Liver (tissue), 9 donors: ENCODE data around the gene C3orf22. TPM values are rescaled to one million over a fixed set of nuclear protein-coding genes. Genes with fewer than 3 reads are reported as not detected.

Source experiments
- DNase-seq: peaks from one replicate; pipeline ENCODE4 v3.0.0-alpha.2; 2017; ENCODE audit warnings: low spot score
- H3K27ac ChIP-seq, 2 donors: one replicate each; pipeline ENCODE4 v1.7.0; 2013; ENCODE audit warnings: inconsistent platforms in 2 of 2, low read length in 2 of 2, control low read depth in 1 of 2, low read depth in 1 of 2, mild to moderate bottlenecking in 1 of 2
- H3K27me3 ChIP-seq, 4 donors: one replicate each; pipeline versions ENCODE4 v1.6.1 to v1.7.0; 2013; ENCODE audit warnings: low read length in 3 of 4, inconsistent platforms in 1 of 4, mild to moderate bottlenecking in 1 of 4, moderate library complexity in 1 of 4; ENCODE audit not compliant: control insufficient read depth in 4 of 4, insufficient read depth in 4 of 4
- H3K36me3 ChIP-seq, 4 donors: one replicate each; pipeline versions ENCODE4 v1.6.1 to v1.7.0; 2013; ENCODE audit warnings: low read length in 3 of 4, mild to moderate bottlenecking in 3 of 4, low read depth in 1 of 4, moderate library complexity in 1 of 4; ENCODE audit not compliant: control insufficient read depth in 4 of 4, insufficient read depth in 3 of 4
- H3K4me1 ChIP-seq, 4 donors: one replicate each; pipeline versions ENCODE4 v1.6.1 to v1.7.0; 2013; ENCODE audit warnings: low read length in 3 of 4, mild to moderate bottlenecking in 3 of 4, moderate library complexity in 1 of 4; ENCODE audit not compliant: control insufficient read depth in 4 of 4, insufficient read depth in 4 of 4
- H3K4me3 ChIP-seq, 3 donors: one replicate each; pipeline versions ENCODE4 v1.6.1 to v1.7.0; 2013; ENCODE audit warnings: low read length in 3 of 3, control low read depth in 1 of 3, low read depth in 1 of 3, mild to moderate bottlenecking in 1 of 3
- H3K9ac ChIP-seq, 2 donors: one replicate each; pipeline ENCODE4 v1.7.0; 2013; ENCODE audit warnings: low read length in 2 of 2, mild to moderate bottlenecking in 2 of 2, moderate library complexity in 2 of 2, control low read depth in 1 of 2, low read depth in 1 of 2
- H3K9me3 ChIP-seq, 4 donors: one replicate each; pipeline versions ENCODE4 v1.6.1 to v1.7.0; 2013; ENCODE audit warnings: low read length in 3 of 4; ENCODE audit not compliant: control insufficient read depth in 4 of 4
- ATF3 ChIP-seq: IDR thresholded peaks from 2 replicates; pipeline ENCODE4 v1.6.1; 2016; ENCODE audit warnings: antibody characterized with exemption
- EGR1 ChIP-seq, 2 donors: IDR thresholded peaks; 2 replicates each; pipeline ENCODE4 v1.6.1; 2016 to 2018; ENCODE audit warnings: antibody characterized with exemption in 2 of 2, low read depth in 2 of 2
- FOXA1 ChIP-seq: IDR thresholded peaks from 2 replicates; pipeline ENCODE4 v1.6.1; 2016; ENCODE audit warnings: antibody characterized with exemption
- FOXA2 ChIP-seq: IDR thresholded peaks from 2 replicates; pipeline ENCODE4 v1.6.1; 2016; ENCODE audit warnings: antibody characterized with exemption
- HNF4A ChIP-seq, 2 donors: conservative IDR thresholded peaks; 2 replicates each; pipeline ENCODE4 v1.6.1; 2016; ENCODE audit warnings: antibody characterized with exemption in 2 of 2, mild to moderate bottlenecking in 2 of 2
- HNF4G ChIP-seq: IDR thresholded peaks from 2 replicates; pipeline ENCODE4 v1.6.1; 2016; ENCODE audit warnings: antibody characterized with exemption
- JUND ChIP-seq, 2 donors: IDR thresholded peaks; 2 replicates each; pipeline ENCODE4 v1.6.1; 2016; ENCODE audit warnings: antibody characterized with exemption in 2 of 2
- NR2F2 ChIP-seq: IDR thresholded peaks from 2 replicates; pipeline ENCODE4 v1.6.1; 2016; ENCODE audit warnings: antibody characterized with exemption
- RAD21 ChIP-seq, 2 donors: IDR thresholded peaks; 2 replicates each; pipeline ENCODE4 v1.6.1; 2016; ENCODE audit warnings: antibody characterized with exemption in 2 of 2, mild to moderate bottlenecking in 2 of 2
- REST ChIP-seq: IDR thresholded peaks from 2 replicates; pipeline ENCODE4 v1.6.1; 2016; ENCODE audit warnings: antibody characterized with exemption, mild to moderate bottlenecking
- RXRA ChIP-seq, 2 donors: IDR thresholded peaks; 2 replicates each; pipeline ENCODE4 v1.6.1; 2017 to 2018; ENCODE audit warnings: antibody characterized with exemption in 2 of 2, mild to moderate bottlenecking in 1 of 2
- SP1 ChIP-seq: IDR thresholded peaks from 2 replicates; pipeline ENCODE4 v1.6.1; 2018; ENCODE audit warnings: antibody characterized with exemption, mild to moderate bottlenecking
- TAF1 ChIP-seq: conservative IDR thresholded peaks from 2 replicates; pipeline ENCODE4 v1.6.1; 2016; ENCODE audit warnings: antibody characterized with exemption, mild to moderate bottlenecking
- YY1 ChIP-seq: IDR thresholded peaks from 2 replicates; pipeline ENCODE4 v1.6.1; 2016; ENCODE audit warnings: antibody characterized with exemption, mild to moderate bottlenecking
- ZBTB33 ChIP-seq: IDR thresholded peaks from 2 replicates; pipeline ENCODE4 v1.6.1; 2016; ENCODE audit warnings: antibody characterized with exemption
- WGBS: extraction: QIAGEN DNeasy Blood & Tissue Kit; methylation state at CpG from one replicate; pipeline ENCODE4 v1.1.7; 2013; 5-methylcytosine and 5-hydroxymethylcytosine counted together
- polyA plus RNA-seq, 2 donors: library from polyadenylated mRNA; stranded (reverse) in 1 of 2; unstranded in 1 of 2; fragments of 200-250 nt in 1 of 2; fragments of >200 nt in 1 of 2; fragmentation: Nextera tagmentation in 1 of 2; extraction: Ambion mirVana in 1 of 2; gene quantifications; one replicate each; pipeline versions ENCODE4 v1.2.1 to v1.2.3, GENCODE V29; 2013 to 2015
- total RNA-seq, 2 donors: library from RNA; depleted of rRNA; stranded (reverse); fragments of >200 nt; gene quantifications; one replicate each; pipeline ENCODE4 v1.2.3, GENCODE V29; 2014
- TF ChIP-seq, protein P1 (sequence below): IDR thresholded peaks from 2 replicates; pipeline ENCODE4 v1.6.1; 2016; ENCODE audit warnings: antibody characterized with exemption
- donor health status: healthy.
- donor health status: healthy.
- donor health status: healthy.
- donor health status: healthy.
- donor health status: healthy.

The C3orf22 gene
- total and polyA plus RNA-seq, 4 donors = not detected

- H3K36me3 ChIP-seq = peaks cover 0 to 6% (median 0%) of the 10 kb centered on the region in 4 donors
- TF ChIP-seq HNF4G = no peak
- no peak for TF ChIP-seq YY1
- TF ChIP-seq, protein P1, sequence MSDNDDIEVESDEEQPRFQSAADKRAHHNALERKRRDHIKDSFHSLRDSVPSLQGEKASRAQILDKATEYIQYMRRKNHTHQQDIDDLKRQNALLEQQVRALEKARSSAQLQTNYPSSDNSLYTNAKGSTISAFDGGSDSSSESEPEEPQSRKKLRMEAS = no peak
- TF ChIP-seq RAD21 (IDR thresholded peaks at IDR 0.05) = no peak
- no peak for TF ChIP-seq FOXA2
- TF ChIP-seq ATF3 = no peak
- no peak for TF ChIP-seq SP1
- no peak for TF ChIP-seq EGR1 (IDR thresholded peaks at IDR 0.05; ENCODE audit: low read depth in 2 of 2)
- no peak for TF ChIP-seq JUND (IDR thresholded peaks at IDR 0.05)
- TF ChIP-seq FOXA1 = no peak
- TF ChIP-seq NR2F2 = no peak
- TF ChIP-seq REST = no peak
- TF ChIP-seq RXRA (IDR thresholded peaks at IDR 0.05) = no peak
- TF ChIP-seq HNF4A (conservative IDR thresholded peaks at IDR 0.05) = no peak
- no peak for TF ChIP-seq ZBTB33
- no peak for TF ChIP-seq TAF1
Measured at GRCh38 chr3:126541628-126542339, 16.9 kb downstream of the C3orf22 start.

DNA sequence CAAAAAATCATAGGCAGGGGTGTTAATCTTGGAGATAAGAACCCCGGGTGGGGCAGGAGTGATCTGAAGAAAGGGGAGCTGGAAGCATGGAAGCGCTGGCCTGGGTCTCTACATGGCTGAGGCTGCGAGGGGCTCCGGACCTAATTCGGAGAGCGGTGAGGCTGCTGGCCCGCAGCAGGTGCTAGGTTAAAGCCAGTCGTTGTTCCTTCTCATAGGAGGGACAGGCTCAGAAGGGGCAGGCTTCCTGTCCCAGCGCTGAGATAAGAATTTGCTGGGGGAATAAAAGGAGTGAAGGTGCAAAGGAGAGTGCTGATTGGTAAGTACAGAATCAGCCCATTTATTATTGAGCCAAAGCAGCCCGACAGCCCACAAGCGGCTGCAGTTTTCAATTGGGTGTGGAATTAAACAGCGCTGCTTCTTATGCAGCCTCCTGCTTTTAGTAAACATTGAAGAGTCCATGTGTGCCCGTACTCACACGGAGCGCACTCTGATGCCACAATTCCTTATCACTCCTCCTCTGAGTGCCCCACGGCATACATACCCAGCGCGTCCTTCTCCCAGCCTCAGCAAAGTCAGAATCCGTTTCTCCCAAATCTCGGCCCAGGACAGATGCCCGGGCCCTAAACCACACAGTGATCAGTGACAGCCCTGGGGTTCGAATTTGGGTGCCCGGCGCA, 17.6 kb downstream of the C3orf22 start:
- Histone ChIP-seq H3K9ac (no peak overlapping the region), H3K4me3 (no peak overlapping the region), H3K27ac (peak overlapping the region; percentile 21 to 51), H3K27me3 (no peaks in the 10 kb centered on the region), H3K9me3 (no peaks in the 10 kb centered on the region), H3K36me3 (peaks cover 0 to 6% (median 0%) of the 10 kb centered on the region in 4 donors), H3K4me1 (peaks cover 2 to 33% (median 19%) of the 10 kb centered on the region in 4 donors)
- TF ChIP-seq FOXA1 = no peak
- TF ChIP-seq YY1 = no peak
- no peak for TF ChIP-seq FOXA2
- TF ChIP-seq RAD21 (IDR thresholded peaks at IDR 0.05) = no peak
- TF ChIP-seq, protein P1 = no peak
- TF ChIP-seq NR2F2 = no peak
- TF ChIP-seq HNF4A (conservative IDR thresholded peaks at IDR 0.05) = no peak
- WGBS = 79% methylated on average over 24 of the region's 24 CpGs
- DNase-seq = no peak

More at GRCh38 chr3:126541628-126542339, 16.9 kb downstream of the C3orf22 start:
- peak; percentile 31 for DNase-seq
- no peaks in the 10 kb centered on the region for H3K9me3 ChIP-seq
- no peak overlapping the region for H3K9ac ChIP-seq
- 86% methylated on average over 101 of the region's 101 CpGs for WGBS
- H3K27ac ChIP-seq = no peak overlapping the region
- H3K4me3 ChIP-seq = no peak overlapping the region
- peaks cover 2 to 28% (median 15%) of the 10 kb centered on the region in 4 donors for H3K4me1 ChIP-seq
- H3K27me3 ChIP-seq = no peaks in the 10 kb centered on the region
